HCT116 (cell line): Measurements from ENCODE around the gene ZNF165.

Source experiments
- POLR2A ChIP-seq: IDR thresholded peaks from 2 replicates; pipeline ENCODE4 v1.7.0; 2011; ENCODE audit warnings: borderline replicate concordance; ENCODE audit not compliant: insufficient read depth, insufficient read length; ENCODE audit errors: extremely low read depth
- POLR2AphosphoS5 ChIP-seq: IDR thresholded peaks from 2 replicates; pipeline ENCODE4 v1.6.1; 2011; ENCODE audit warnings: mild to moderate bottlenecking, low read depth, low read length, moderate library complexity
- RAD21 ChIP-seq: IDR thresholded peaks from 2 replicates; pipeline ENCODE4 v1.6.1; 2012; ENCODE audit warnings: low read depth, mild to moderate bottlenecking
- SIN3A ChIP-seq: IDR thresholded peaks from 2 replicates; pipeline ENCODE4 v1.6.1; 2012; ENCODE audit warnings: low read depth
- SP1 ChIP-seq: IDR thresholded peaks from 2 replicates; pipeline ENCODE4 v1.6.1; 2012; ENCODE audit warnings: low read depth
- YY1 ChIP-seq: IDR thresholded peaks from 2 replicates; pipeline ENCODE4 v1.6.1; 2011; ENCODE audit warnings: low read length, low read depth, moderate library complexity, mild to moderate bottlenecking; ENCODE audit not compliant: insufficient replicate concordance; ENCODE audit errors: extremely low read depth
- ZNF274 ChIP-seq: fragments of 200-500 bp; sonication (Bioruptor generic); IDR thresholded peaks from 2 replicates; pipeline ENCODE4 v1.6.1; 2014; ENCODE audit warnings: mild to moderate bottlenecking, low read depth, low read length, inconsistent platforms
- TF ChIP-seq, protein P1 (sequence below), 3 experiments: fragments of 200-600 bp in 1 of 3; sonication (generic) in 1 of 3; IDR thresholded peaks in 2 of 3; conservative IDR thresholded peaks in 1 of 3; 2 replicates each; pipeline ENCODE4 v1.5.1; 2012 to 2017; ENCODE audit warnings: low read depth in 2 of 3, low read length in 2 of 3, antibody characterized with exemption in 1 of 3, borderline replicate concordance in 1 of 3, control low read depth in 1 of 3, mild to moderate bottlenecking in 1 of 3, mixed read lengths in 1 of 3, mixed run types in 1 of 3, moderate library complexity in 1 of 3; ENCODE audit not compliant: insufficient read depth in 1 of 3
- TF ChIP-seq, protein P2 (sequence below): IDR thresholded peaks from 2 replicates; pipeline ENCODE4 v1.6.1; 2012; ENCODE audit warnings: low read depth
- TF ChIP-seq, protein P3 (sequence below): IDR thresholded peaks from 2 replicates; pipeline ENCODE4 v1.6.1; 2012

DNA sequence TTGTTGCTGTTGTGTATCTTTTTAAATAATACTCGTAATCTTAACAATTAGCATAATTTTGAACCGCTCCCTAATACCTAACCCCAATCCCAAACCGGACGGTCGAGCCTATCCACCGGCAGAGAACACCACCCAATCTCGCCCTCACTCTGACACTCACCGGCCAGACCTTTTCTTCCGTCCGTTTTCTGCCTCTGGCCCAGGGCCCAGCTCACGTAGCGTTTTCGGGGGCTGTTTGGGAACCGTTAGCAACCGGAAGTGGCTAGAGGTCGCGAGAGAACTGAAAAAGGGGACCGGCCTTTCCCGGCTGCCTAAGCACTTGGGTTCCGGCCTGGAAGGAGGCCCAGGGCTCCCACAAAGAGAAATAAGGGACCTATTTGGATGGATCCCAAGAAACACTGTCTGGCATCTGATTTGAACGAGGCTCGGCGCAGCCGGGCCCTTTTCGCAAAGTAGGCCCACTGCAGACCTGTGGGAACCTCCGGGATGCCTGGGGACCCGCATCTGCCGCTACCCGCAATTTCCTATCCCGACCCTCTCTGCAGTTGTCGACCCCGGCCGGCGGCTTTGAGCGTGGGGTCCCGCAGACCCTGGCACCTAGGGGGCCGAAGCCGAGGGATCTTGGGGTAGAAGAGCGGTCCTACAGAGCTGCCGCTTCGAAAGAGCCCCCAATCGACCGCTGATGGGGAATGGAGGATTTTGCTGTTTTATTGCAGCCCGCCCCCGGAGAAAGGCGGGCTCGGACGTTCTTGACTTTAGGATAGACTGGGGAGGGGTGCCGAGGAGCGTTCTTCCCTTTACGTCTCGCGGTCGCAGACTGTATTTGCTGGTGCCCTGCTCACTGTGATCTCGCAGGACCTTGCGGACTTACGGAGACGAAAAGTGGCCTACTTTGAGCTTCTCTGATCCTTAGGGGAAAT lies 56.5 kb downstream of the ZNF165 start:
- TF ChIP-seq POLR2AphosphoS5 (peak; percentile 79), YY1 (peak; percentile 55), POLR2A (peak; percentile 44), ZNF274 (no peak), RAD21 (peak; percentile 25; the same call in 1 of the 2 replicates), SP1 (peak; percentile 44; the same call in 1 of the 2 replicates), SIN3A (peak; percentile 93)
- TF ChIP-seq, protein P1, sequence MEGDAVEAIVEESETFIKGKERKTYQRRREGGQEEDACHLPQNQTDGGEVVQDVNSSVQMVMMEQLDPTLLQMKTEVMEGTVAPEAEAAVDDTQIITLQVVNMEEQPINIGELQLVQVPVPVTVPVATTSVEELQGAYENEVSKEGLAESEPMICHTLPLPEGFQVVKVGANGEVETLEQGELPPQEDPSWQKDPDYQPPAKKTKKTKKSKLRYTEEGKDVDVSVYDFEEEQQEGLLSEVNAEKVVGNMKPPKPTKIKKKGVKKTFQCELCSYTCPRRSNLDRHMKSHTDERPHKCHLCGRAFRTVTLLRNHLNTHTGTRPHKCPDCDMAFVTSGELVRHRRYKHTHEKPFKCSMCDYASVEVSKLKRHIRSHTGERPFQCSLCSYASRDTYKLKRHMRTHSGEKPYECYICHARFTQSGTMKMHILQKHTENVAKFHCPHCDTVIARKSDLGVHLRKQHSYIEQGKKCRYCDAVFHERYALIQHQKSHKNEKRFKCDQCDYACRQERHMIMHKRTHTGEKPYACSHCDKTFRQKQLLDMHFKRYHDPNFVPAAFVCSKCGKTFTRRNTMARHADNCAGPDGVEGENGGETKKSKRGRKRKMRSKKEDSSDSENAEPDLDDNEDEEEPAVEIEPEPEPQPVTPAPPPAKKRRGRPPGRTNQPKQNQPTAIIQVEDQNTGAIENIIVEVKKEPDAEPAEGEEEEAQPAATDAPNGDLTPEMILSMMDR (IDR thresholded peaks at IDR 0.05 in 2 of 3, conservative IDR thresholded peaks at IDR 0.05 in 1 of 3; ENCODE audit: borderline replicate concordance in 1 of 3, insufficient read depth in 1 of 3, low read depth in 2 of 3, low read length in 2 of 3) = no peak
- TF ChIP-seq, protein P2, sequence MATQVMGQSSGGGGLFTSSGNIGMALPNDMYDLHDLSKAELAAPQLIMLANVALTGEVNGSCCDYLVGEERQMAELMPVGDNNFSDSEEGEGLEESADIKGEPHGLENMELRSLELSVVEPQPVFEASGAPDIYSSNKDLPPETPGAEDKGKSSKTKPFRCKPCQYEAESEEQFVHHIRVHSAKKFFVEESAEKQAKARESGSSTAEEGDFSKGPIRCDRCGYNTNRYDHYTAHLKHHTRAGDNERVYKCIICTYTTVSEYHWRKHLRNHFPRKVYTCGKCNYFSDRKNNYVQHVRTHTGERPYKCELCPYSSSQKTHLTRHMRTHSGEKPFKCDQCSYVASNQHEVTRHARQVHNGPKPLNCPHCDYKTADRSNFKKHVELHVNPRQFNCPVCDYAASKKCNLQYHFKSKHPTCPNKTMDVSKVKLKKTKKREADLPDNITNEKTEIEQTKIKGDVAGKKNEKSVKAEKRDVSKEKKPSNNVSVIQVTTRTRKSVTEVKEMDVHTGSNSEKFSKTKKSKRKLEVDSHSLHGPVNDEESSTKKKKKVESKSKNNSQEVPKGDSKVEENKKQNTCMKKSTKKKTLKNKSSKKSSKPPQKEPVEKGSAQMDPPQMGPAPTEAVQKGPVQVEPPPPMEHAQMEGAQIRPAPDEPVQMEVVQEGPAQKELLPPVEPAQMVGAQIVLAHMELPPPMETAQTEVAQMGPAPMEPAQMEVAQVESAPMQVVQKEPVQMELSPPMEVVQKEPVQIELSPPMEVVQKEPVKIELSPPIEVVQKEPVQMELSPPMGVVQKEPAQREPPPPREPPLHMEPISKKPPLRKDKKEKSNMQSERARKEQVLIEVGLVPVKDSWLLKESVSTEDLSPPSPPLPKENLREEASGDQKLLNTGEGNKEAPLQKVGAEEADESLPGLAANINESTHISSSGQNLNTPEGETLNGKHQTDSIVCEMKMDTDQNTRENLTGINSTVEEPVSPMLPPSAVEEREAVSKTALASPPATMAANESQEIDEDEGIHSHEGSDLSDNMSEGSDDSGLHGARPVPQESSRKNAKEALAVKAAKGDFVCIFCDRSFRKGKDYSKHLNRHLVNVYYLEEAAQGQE = no peak
- TF ChIP-seq, protein P3, sequence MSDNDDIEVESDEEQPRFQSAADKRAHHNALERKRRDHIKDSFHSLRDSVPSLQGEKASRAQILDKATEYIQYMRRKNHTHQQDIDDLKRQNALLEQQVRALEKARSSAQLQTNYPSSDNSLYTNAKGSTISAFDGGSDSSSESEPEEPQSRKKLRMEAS = no peak
